Tibial nerve (tissue), 4 donors: ENCODE data around the gene SHROOM2. TPM values are rescaled to one million over a fixed set of nuclear protein-coding genes. Genes with fewer than 3 reads are reported as not detected.

ENCODE experiments used
- DNase-seq, 2 donors: peaks; one replicate each; pipeline ENCODE4 v3.0.0-alpha.2; 2019; ENCODE audit warnings: low spot score in 2 of 2
- H3K27ac ChIP-seq, 4 donors: fragments of 200-600 bp; sonication (generic) in 3 of 4; one replicate each; pipeline ENCODE4 v1.5.1; 2017 to 2019; ENCODE audit warnings: mild to moderate bottlenecking in 1 of 4
- H3K27me3 ChIP-seq, 2 donors: fragments of 200-600 bp; sonication (generic) in 1 of 2; one replicate each; pipeline versions ENCODE4 v1.5.1 to v1.6.0; 2017 to 2019
- H3K36me3 ChIP-seq, 3 donors: fragments of 200-600 bp; sonication (generic); one replicate each; pipeline ENCODE4 v1.5.1; 2018 to 2019
- H3K4me1 ChIP-seq, 4 donors: fragments of 200-600 bp; sonication (generic) in 3 of 4; one replicate each; pipeline ENCODE4 v1.5.1; 2017 to 2019
- H3K4me3 ChIP-seq, 4 donors: fragments of 200-600 bp; sonication (generic) in 3 of 4; one replicate each; pipeline ENCODE4 v1.5.1; 2017 to 2019; ENCODE audit warnings: mild to moderate bottlenecking in 1 of 4, moderate library complexity in 1 of 4
- H3K9me3 ChIP-seq, 4 donors: fragments of 200-600 bp; sonication (generic) in 3 of 4; one replicate each; pipeline ENCODE4 v1.5.1; 2017 to 2019
- CTCF ChIP-seq, 5 experiments: fragments of 200-600 bp in 3 of 5; fragments of 450-650 bp in 2 of 5; sonication (generic) in 3 of 5; IDR thresholded peaks; one replicate each; pipeline ENCODE4 v1.5.1; 2016 to 2019; ENCODE audit warnings: antibody characterized with exemption in 5 of 5, mild to moderate bottlenecking in 3 of 5, moderate library complexity in 2 of 5
- EP300 ChIP-seq, 2 donors: sonication (generic); formaldehyde crosslinking; IDR thresholded peaks; one replicate each; pipeline ENCODE4 v1.6.1; 2017; ENCODE audit warnings: antibody characterized with exemption in 2 of 2, mild to moderate bottlenecking in 1 of 2
- POLR2A ChIP-seq, 2 donors: fragments of 450-650 bp; IDR thresholded peaks; one replicate each; pipeline ENCODE4 v1.6.1; 2017; ENCODE audit warnings: antibody characterized with exemption in 2 of 2, mild to moderate bottlenecking in 2 of 2, moderate library complexity in 2 of 2
- WGBS, 2 donors: methylation state at CpG; one replicate each; pipeline ENCODE4 v1.1.5; 2018; 5-methylcytosine and 5-hydroxymethylcytosine counted together
- total RNA-seq, 4 donors: library from RNA; depleted of rRNA; stranded (reverse); fragments of >200 nt; gene quantifications; one replicate each; pipeline ENCODE4 v1.1.0, GENCODE V29; 2016

The SHROOM2 gene
- total RNA-seq, 4 donors from 2014 or later = 2.7 to 5.0 (median 3.6) TPM

- Histone ChIP-seq H3K4me1 (no peaks in the 10 kb centered on the region), H3K9me3 (peaks cover 0 to 8% (median 0%) of the 10 kb centered on the region in 4 donors), H3K27me3 (no peaks in the 10 kb centered on the region), H3K36me3 (no peaks in the 10 kb centered on the region), H3K4me3 (no peak overlapping the region), H3K27ac (no peak overlapping the region)
- TF ChIP-seq POLR2A (IDR thresholded peaks at IDR 0.05) = no peak
- TF ChIP-seq CTCF (IDR thresholded peaks at IDR 0.05) = no peak
- TF ChIP-seq EP300 (IDR thresholded peaks at IDR 0.05) = no peak
- WGBS, 2 donors = 82 to 92% methylated on average over 1 to 2 of the region's 2 CpGs
- DNase-seq = no peak
These were observed 167.2 kb downstream of the SHROOM2 start for GRCh38 chrX:9953396-9953795.

- Histone ChIP-seq H3K36me3 (no peaks in the 10 kb centered on the region), H3K27ac (no peak overlapping the region), H3K9me3 (peaks cover 0 to 8% (median 0%) of the 10 kb centered on the region in 4 donors), H3K27me3 (no peaks in the 10 kb centered on the region), H3K4me3 (no peak overlapping the region), H3K4me1 (no peaks in the 10 kb centered on the region)
- WGBS, 2 donors = 62 to 75% methylated on average over 6 of the region's 6 CpGs
- no peak for DNase-seq
- TF ChIP-seq EP300 (IDR thresholded peaks at IDR 0.05) = no peak
- TF ChIP-seq POLR2A (IDR thresholded peaks at IDR 0.05) = no peak
- no peak for TF ChIP-seq CTCF (IDR thresholded peaks at IDR 0.05)
These were observed 169.3 kb downstream of the SHROOM2 start for GRCh38 chrX:9955506-9955905.

- peaks cover 0 to 8% (median 0%) of the 10 kb centered on the region in 4 donors for H3K9me3 ChIP-seq
- no peak overlapping the region for H3K27ac ChIP-seq
- no peak overlapping the region for H3K4me3 ChIP-seq
- no peaks in the 10 kb centered on the region for H3K36me3 ChIP-seq
- no peak for DNase-seq
- H3K27me3 ChIP-seq = no peaks in the 10 kb centered on the region
- TF ChIP-seq POLR2A (IDR thresholded peaks at IDR 0.05) (no peak), EP300 (IDR thresholded peaks at IDR 0.05) (no peak), CTCF (IDR thresholded peaks at IDR 0.05) (no peak)
- H3K4me1 ChIP-seq = no peaks in the 10 kb centered on the region
- 85 to 86% methylated on average over 5 to 9 of the region's 9 CpGs for WGBS, 2 donors
These were observed 171.5 kb downstream of the SHROOM2 start for GRCh38 chrX:9957743-9958142.

GRCh38 chrX:9958183-9958582 lies 172.0 kb downstream of the SHROOM2 start:
- 86 to 95% methylated on average over 5 of the region's 5 CpGs for WGBS, 2 donors
- no peak overlapping the region for H3K4me3 ChIP-seq
- no peak for TF ChIP-seq CTCF (IDR thresholded peaks at IDR 0.05)
- TF ChIP-seq POLR2A (IDR thresholded peaks at IDR 0.05) = no peak
- TF ChIP-seq EP300 (IDR thresholded peaks at IDR 0.05) = no peak
- H3K36me3 ChIP-seq = no peaks in the 10 kb centered on the region
- no peak overlapping the region for H3K27ac ChIP-seq
- DNase-seq = no peak
- H3K27me3 ChIP-seq = no peaks in the 10 kb centered on the region
- peaks cover 0 to 3% (median 0%) of the 10 kb centered on the region in 4 donors for H3K9me3 ChIP-seq
- no peaks in the 10 kb centered on the region for H3K4me1 ChIP-seq

- WGBS, 2 donors = 66 to 82% methylated on average over 5 of the region's 5 CpGs
- Histone ChIP-seq H3K27ac (no peak overlapping the region), H3K4me3 (no peak overlapping the region), H3K4me1 (no peaks in the 10 kb centered on the region), H3K36me3 (no peaks in the 10 kb centered on the region), H3K9me3 (no peaks in the 10 kb centered on the region), H3K27me3 (no peaks in the 10 kb centered on the region)
- TF ChIP-seq CTCF (IDR thresholded peaks at IDR 0.05) (no peak), POLR2A (IDR thresholded peaks at IDR 0.05) (no peak), EP300 (IDR thresholded peaks at IDR 0.05) (no peak)
- no peak for DNase-seq
These were observed 175.5 kb downstream of the SHROOM2 start for GRCh38 chrX:9961750-9962149.
